Measurements from ENCODE around the gene GOLGA6L10.
"Not testable (repeated sequence)": the region's sequence is repeated elsewhere in the genome, so short reads cannot be mapped to it uniquely, and the experiment has no call there.

The GOLGA6L10 gene

GRCh38 chr15:82312586-82313349 is 36.5 kb downstream of the GOLGA6L10 start:
- Histone ChIP-seq H3K36me3 (replicated peaks) (no peaks in the 10 kb centered on the region), H3K27ac (no peak overlapping the region), H3K4me3 (ENCODE audit: low read depth, low read length) (no peak overlapping the region), H3K27me3 (replicated peaks) (no peaks in the 10 kb centered on the region)
- no peak for DNase-seq
- in situ Hi-C loops (cut with HindIII; ENCODE audit: low pct_ligation_motif_present, low sequenced_read_pairs): no loop called here
- TF ChIP-seq, protein P1, sequence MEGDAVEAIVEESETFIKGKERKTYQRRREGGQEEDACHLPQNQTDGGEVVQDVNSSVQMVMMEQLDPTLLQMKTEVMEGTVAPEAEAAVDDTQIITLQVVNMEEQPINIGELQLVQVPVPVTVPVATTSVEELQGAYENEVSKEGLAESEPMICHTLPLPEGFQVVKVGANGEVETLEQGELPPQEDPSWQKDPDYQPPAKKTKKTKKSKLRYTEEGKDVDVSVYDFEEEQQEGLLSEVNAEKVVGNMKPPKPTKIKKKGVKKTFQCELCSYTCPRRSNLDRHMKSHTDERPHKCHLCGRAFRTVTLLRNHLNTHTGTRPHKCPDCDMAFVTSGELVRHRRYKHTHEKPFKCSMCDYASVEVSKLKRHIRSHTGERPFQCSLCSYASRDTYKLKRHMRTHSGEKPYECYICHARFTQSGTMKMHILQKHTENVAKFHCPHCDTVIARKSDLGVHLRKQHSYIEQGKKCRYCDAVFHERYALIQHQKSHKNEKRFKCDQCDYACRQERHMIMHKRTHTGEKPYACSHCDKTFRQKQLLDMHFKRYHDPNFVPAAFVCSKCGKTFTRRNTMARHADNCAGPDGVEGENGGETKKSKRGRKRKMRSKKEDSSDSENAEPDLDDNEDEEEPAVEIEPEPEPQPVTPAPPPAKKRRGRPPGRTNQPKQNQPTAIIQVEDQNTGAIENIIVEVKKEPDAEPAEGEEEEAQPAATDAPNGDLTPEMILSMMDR (IDR thresholded peaks at IDR 0.05; ENCODE audit: low read depth, low read length, missing control alignments): no peak

- H3K27ac ChIP-seq; H3K27me3 ChIP-seq (replicated peaks); in situ Hi-C loops (cut with HindIII; ENCODE audit: low pct_ligation_motif_present, low sequenced_read_pairs): not testable (repeated sequence)
Measured at GRCh38 chr15:82311321-82311720, 38.0 kb downstream of the GOLGA6L10 start.

GRCh38 chr15:82309802-82310201 is 39.5 kb downstream of the GOLGA6L10 start:
- H3K36me3 ChIP-seq (replicated peaks): no peaks in the 10 kb centered on the region
- no peaks in the 10 kb centered on the region for H3K27me3 ChIP-seq (replicated peaks)
- DNase-seq: no peak
- no peak overlapping the region for H3K27ac ChIP-seq
- in situ Hi-C loops (cut with HindIII; ENCODE audit: low pct_ligation_motif_present, low sequenced_read_pairs): no loop called here
- H3K4me3 ChIP-seq (ENCODE audit: low read depth, low read length): no peak overlapping the region
- TF ChIP-seq, protein P1 (IDR thresholded peaks at IDR 0.05; ENCODE audit: low read depth, low read length, missing control alignments): no peak

More at GRCh38 chr15:82311321-82311720, 38.0 kb downstream of the GOLGA6L10 start:
- H3K4me3 ChIP-seq (ENCODE audit: low read depth, low read length); H3K36me3 ChIP-seq (replicated peaks); DNase-seq: not testable (repeated sequence)

DNA sequence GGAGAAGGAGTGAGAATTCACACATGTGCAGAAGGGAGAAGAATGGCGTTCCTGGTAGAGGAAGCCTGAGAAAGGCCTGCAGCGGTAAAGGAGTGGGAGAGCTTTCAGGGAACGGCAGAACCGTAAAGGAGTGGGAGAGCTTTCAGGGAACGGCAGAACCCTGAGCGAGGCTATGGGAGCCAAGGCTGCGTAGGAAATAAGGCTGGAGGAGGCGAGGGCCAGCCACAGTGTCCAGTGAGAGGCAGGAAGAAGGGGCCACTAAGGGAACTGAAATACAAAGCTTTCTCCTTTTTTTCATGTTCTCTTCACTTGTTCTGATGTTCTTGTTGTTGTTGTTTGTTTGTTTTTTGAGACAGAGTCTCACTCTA is 41.6 kb downstream of the GOLGA6L10 start:
- TF ChIP-seq, protein P1 (IDR thresholded peaks at IDR 0.05; ENCODE audit: low read depth, low read length, missing control alignments): no peak
- H3K36me3 ChIP-seq (replicated peaks): no peaks in the 10 kb centered on the region
- no peak overlapping the region for H3K27ac ChIP-seq
- in situ Hi-C loops (cut with HindIII; ENCODE audit: low pct_ligation_motif_present, low sequenced_read_pairs): no loop called here
- DNase-seq: no peak
- H3K27me3 ChIP-seq (replicated peaks): no peaks in the 10 kb centered on the region
- no peak overlapping the region for H3K4me3 ChIP-seq (ENCODE audit: low read depth, low read length)

- TF ChIP-seq, protein P1 (IDR thresholded peaks at IDR 0.05; ENCODE audit: low read depth, low read length, missing control alignments): peak; percentile 1
- H3K36me3 ChIP-seq (replicated peaks): no peaks in the 10 kb centered on the region
- H3K4me3 ChIP-seq (ENCODE audit: low read depth, low read length): no peak overlapping the region
- no peak overlapping the region for H3K27ac ChIP-seq
- no peak for DNase-seq
- H3K27me3 ChIP-seq (replicated peaks): no peaks in the 10 kb centered on the region
- in situ Hi-C loops (cut with HindIII; ENCODE audit: low pct_ligation_motif_present, low sequenced_read_pairs): no loop called here
Measured at GRCh38 chr15:82306791-82307713, 42.2 kb downstream of the GOLGA6L10 start.

- Histone ChIP-seq H3K4me3 (ENCODE audit: low read depth, low read length) (no peak overlapping the region), H3K27ac (no peak overlapping the region), H3K27me3 (replicated peaks) (no peaks in the 10 kb centered on the region), H3K36me3 (replicated peaks) (no peaks in the 10 kb centered on the region)
- TF ChIP-seq, protein P1 (IDR thresholded peaks at IDR 0.05; ENCODE audit: low read depth, low read length, missing control alignments): no peak
- in situ Hi-C loops (cut with HindIII; ENCODE audit: low pct_ligation_motif_present, low sequenced_read_pairs): no loop called here
- no peak for DNase-seq
Measured at GRCh38 chr15:82305621-82306048, 43.6 kb downstream of the GOLGA6L10 start.

Measured in brain microvascular endothelial cell (primary cell).